ENCODE data around the gene ENPP7.

DNA sequence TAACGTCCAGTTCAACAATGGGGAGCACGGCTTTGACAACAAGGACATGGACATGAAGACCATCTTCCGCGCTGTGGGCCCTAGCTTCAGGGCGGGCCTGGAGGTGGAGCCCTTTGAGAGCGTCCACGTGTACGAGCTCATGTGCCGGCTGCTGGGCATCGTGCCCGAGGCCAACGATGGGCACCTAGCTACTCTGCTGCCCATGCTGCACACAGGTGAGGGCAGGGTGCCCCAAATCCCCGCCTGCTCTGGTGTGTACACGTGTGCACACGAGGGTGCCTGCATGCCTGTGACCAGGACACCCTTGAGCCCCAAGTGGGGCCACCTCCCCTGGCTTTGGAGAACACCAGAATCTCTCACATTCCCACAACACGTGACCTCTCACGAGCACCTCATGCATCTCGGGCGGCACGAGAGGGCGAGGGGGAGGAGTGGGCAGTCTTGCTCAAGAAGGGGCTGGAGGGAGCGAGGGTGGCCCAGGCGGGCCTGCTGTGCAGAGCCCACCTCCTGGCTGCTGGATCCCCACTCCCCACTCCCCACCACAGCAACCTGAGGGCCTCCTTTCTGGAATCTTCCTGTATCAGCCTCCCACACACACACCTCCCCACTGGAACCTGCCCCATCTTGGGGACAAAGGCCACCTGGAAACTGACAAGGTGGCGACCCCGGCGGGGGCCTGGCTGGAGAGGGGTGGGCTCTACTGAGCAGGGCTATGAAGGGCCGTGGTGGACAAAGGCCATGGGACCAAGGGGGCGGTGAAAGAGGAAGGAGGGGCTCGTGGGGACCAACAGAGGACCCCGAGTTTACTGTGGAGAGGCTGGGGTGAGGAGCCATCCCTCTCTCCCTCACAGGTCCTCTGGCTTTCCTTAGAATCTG, 6.5 kb downstream of the ENPP7 start:
- TF ChIP-seq, protein P1, sequence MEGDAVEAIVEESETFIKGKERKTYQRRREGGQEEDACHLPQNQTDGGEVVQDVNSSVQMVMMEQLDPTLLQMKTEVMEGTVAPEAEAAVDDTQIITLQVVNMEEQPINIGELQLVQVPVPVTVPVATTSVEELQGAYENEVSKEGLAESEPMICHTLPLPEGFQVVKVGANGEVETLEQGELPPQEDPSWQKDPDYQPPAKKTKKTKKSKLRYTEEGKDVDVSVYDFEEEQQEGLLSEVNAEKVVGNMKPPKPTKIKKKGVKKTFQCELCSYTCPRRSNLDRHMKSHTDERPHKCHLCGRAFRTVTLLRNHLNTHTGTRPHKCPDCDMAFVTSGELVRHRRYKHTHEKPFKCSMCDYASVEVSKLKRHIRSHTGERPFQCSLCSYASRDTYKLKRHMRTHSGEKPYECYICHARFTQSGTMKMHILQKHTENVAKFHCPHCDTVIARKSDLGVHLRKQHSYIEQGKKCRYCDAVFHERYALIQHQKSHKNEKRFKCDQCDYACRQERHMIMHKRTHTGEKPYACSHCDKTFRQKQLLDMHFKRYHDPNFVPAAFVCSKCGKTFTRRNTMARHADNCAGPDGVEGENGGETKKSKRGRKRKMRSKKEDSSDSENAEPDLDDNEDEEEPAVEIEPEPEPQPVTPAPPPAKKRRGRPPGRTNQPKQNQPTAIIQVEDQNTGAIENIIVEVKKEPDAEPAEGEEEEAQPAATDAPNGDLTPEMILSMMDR (IDR thresholded peaks at IDR 0.05; ENCODE audit: insufficient read depth, low read length, poor library complexity, severe bottlenecking), result no peak
- no peak for TF ChIP-seq EZH2phosphoT487 (conservative IDR thresholded peaks at IDR 0.05; ENCODE audit: low read length)
